Rectal smooth muscle tissue (tissue), 1 donor: ENCODE results near the gene MAP3K4.
"Not testable (repeated sequence)": the region's sequence is repeated elsewhere in the genome, so short reads cannot be mapped to it uniquely, and the experiment has no call there.

ENCODE experiments used
- H3K27ac ChIP-seq: one replicate; pipeline ENCODE4 v1.7.0; 2013; ENCODE audit warnings: low read depth, low read length, inconsistent platforms
- H3K27me3 ChIP-seq: one replicate; pipeline ENCODE4 v1.7.0; 2013; ENCODE audit warnings: low read length; ENCODE audit not compliant: control insufficient read depth, insufficient read depth
- H3K36me3 ChIP-seq: one replicate; pipeline ENCODE4 v1.7.0; 2013; ENCODE audit warnings: low read length; ENCODE audit not compliant: control insufficient read depth, insufficient read depth
- H3K4me1 ChIP-seq: one replicate; pipeline ENCODE4 v1.7.0; 2013; ENCODE audit warnings: low read length; ENCODE audit not compliant: control insufficient read depth, insufficient read depth
- H3K4me3 ChIP-seq: one replicate; pipeline ENCODE4 v1.7.0; 2013; ENCODE audit warnings: low read length
- H3K9ac ChIP-seq: one replicate; pipeline ENCODE4 v1.7.0; 2013; ENCODE audit warnings: low read length

The MAP3K4 gene

DNA sequence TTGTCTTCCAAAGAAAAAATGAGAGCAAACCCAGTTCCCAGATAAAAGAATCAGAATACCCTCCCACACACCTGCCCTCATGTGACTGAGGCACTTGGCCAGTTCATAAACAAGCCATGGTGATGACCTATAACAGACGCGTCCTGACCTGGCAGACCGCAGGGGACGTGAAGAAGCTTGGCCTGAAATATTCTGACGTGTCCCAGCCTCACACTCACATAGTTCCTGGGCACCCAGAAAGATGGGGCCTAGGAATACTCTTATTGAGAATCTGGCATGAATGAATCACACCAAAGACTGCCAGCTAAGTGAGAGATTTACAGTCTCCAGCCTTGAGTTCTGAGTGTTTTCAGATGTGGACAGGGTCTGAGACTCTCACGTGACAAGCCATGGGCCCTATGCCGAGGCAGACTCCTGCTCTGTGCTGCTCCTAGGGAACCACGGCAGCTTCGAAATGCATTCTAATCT, 17.2 kb upstream of the MAP3K4 start:
- H3K4me1 ChIP-seq: peaks cover 16% of the 10 kb centered on the region
- no peaks in the 10 kb centered on the region for H3K36me3 ChIP-seq
- H3K4me3 ChIP-seq: no peak overlapping the region
- peak overlapping the region; percentile 57 for H3K27ac ChIP-seq
- H3K9ac ChIP-seq: no peak overlapping the region
- H3K27me3 ChIP-seq: no peaks in the 10 kb centered on the region

DNA sequence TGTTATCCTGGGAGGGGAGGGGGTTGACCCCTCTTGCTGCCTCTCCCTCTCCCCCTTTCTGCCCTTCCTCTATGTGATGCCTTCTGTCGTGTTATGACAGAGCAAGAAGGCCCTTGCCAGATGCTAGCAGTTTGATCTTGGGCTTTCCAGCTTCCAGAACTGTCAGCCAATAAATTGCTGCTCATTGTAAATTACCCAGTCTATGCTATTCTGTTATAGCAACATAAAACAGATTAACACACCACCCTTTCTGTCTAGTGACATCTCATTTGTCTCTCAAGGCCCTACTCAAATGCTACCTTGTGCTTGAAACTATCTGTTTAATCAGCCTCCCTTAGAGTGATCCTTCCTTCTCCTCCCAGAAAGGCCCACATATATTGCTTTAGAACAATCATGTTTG, 16.4 kb upstream of the MAP3K4 start:
- Histone ChIP-seq H3K27ac (peak overlapping the region; percentile 57), H3K27me3 (no peaks in the 10 kb centered on the region), H3K4me3 (no peak overlapping the region), H3K4me1 (peaks cover 16% of the 10 kb centered on the region), H3K36me3 (no peaks in the 10 kb centered on the region), H3K9ac (no peak overlapping the region)

- not testable (repeated sequence) for H3K4me3 ChIP-seq, H3K27ac ChIP-seq, H3K9ac ChIP-seq
These were observed 15.6 kb upstream of the MAP3K4 start for GRCh38 chr6:160975961-160976360.

DNA sequence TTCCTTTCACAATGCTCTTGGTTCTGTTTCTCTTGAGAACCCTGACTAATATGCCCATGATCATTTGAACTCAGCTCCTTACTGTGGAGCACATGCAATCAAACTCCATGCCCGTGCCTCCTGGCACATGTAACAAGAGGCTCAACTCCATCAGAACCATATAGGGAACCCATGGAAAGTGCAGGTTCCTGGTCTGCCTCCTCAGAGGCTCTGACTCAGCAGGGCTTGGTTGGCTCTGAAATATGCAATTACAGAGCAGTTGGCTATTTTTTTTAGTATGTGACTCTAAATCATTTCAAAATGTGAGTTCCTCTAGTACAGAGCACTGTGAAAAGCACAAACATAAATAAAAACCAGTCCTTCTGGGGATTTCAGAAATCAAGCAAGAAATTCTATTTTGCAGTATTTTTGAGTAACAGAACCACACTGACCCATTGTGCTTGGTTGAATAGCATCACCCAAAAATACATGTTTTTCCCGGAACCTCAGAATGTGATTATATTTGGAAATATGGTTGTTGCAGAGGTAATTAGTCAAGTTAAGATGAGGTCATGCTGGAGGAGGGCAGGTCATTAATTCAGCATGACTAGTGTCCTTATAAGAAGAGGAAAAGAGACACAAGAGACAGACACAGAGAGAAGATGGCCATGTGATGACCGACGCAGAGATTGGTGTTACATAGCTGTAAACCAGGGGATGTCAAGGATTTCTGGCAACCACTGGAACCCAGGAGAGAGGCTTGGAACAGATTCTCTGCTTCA, 13.2 kb upstream of the MAP3K4 start:
- Histone ChIP-seq H3K36me3 (no peaks in the 10 kb centered on the region), H3K4me3 (no peak overlapping the region), H3K27me3 (no peaks in the 10 kb centered on the region), H3K9ac (no peak overlapping the region), H3K4me1 (peaks cover 16% of the 10 kb centered on the region), H3K27ac (no peak overlapping the region)

More at GRCh38 chr6:160975961-160976360, 15.6 kb upstream of the MAP3K4 start:
- not testable (repeated sequence) for H3K36me3 ChIP-seq, H3K27me3 ChIP-seq
- peaks cover 16% of the 10 kb centered on the region for H3K4me1 ChIP-seq

GRCh38 chr6:160979061-160979708, 12.4 kb upstream of the MAP3K4 start:
- Histone ChIP-seq H3K36me3 (no peaks in the 10 kb centered on the region), H3K9ac (no peak overlapping the region), H3K4me1 (peaks cover 8% of the 10 kb centered on the region), H3K4me3 (no peak overlapping the region), H3K27ac (no peak overlapping the region), H3K27me3 (no peaks in the 10 kb centered on the region)

GRCh38 chr6:160983377-160983948, 8.1 kb upstream of the MAP3K4 start:
- H3K4me3 ChIP-seq, H3K9ac ChIP-seq, H3K4me1 ChIP-seq, H3K27me3 ChIP-seq, H3K27ac ChIP-seq, H3K36me3 ChIP-seq: not testable (repeated sequence)

DNA sequence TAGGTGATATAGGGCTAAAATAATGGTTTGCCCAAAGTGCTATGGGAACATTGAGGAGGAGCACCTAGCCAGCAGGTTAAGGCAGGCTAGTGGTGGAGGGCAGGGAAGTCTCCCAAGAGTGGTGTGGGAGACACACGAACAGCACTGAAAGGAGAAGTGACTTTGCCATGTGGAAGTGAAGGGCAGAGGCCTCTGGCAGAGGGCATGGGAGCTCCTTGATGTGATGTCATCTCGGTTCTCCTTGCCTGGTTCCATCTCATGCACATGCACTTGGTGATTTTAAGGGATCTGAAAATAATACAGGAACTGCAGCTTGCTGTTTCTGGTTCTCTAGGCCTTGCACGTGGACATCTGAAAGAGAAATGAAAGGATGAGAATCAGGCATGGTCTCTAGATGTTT, 4.7 kb upstream of the MAP3K4 start:
- Histone ChIP-seq H3K4me3 (no peak overlapping the region), H3K36me3 (no peaks in the 10 kb centered on the region), H3K9ac (no peak overlapping the region), H3K27me3 (no peaks in the 10 kb centered on the region), H3K27ac (no peak overlapping the region), H3K4me1 (no peaks in the 10 kb centered on the region)

- H3K9ac ChIP-seq: no peak overlapping the region
- no peak overlapping the region for H3K27ac ChIP-seq
- H3K36me3 ChIP-seq: no peaks in the 10 kb centered on the region
- no peaks in the 10 kb centered on the region for H3K4me1 ChIP-seq
- H3K4me3 ChIP-seq: no peak overlapping the region
- H3K27me3 ChIP-seq: no peaks in the 10 kb centered on the region
These were observed 4.3 kb upstream of the MAP3K4 start for GRCh38 chr6:160987265-160987664.

DNA sequence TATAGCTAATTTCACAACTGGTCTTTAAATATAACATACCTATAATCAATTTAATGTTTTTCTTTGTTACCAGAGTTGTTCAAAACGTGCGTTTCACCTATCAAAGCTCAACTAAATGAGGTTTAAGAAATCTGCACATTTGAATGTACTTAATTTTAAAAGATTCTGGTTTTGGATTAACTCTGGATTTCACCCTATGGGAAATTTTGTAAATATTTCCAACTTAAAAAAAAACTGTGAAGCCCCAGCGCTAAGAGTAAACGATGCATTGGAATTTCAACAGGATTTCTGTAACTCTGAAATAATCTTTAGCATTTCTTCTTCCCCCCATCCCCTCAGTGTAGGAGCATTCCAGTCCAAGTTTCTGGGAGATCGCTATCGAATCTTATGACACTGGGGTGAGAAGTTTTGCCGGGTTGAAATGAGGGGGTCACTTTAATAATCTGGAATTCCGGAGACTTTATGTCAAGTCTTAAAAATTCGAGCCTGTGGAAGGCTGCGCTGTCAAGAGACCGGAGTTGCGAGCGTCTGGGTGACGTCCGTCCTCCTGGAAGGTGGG, 643 bp upstream of the MAP3K4 start:
- peak overlapping the region; percentile 84 for H3K4me3 ChIP-seq
- peak overlapping the region; percentile 67 for H3K9ac ChIP-seq
- no peaks in the 10 kb centered on the region for H3K27me3 ChIP-seq
- H3K36me3 ChIP-seq: no peaks in the 10 kb centered on the region
- H3K27ac ChIP-seq: peak overlapping the region; percentile 91
- H3K4me1 ChIP-seq: peaks cover 5% of the 10 kb centered on the region

- Histone ChIP-seq H3K4me1 (peaks cover 5% of the 10 kb centered on the region), H3K27me3 (no peaks in the 10 kb centered on the region), H3K36me3 (no peaks in the 10 kb centered on the region), H3K4me3 (peak overlapping the region; percentile 84), H3K27ac (peak overlapping the region; percentile 91), H3K9ac (peak overlapping the region; percentile 19)
These were observed 751 bp downstream of the MAP3K4 start for GRCh38 chr6:160992061-160992979.

GRCh38 chr6:160992980-160993314, 1.4 kb downstream of the MAP3K4 start:
- H3K27ac ChIP-seq: no peak overlapping the region
- H3K9ac ChIP-seq: no peak overlapping the region

GRCh38 chr6:160995271-160995670, 3.7 kb downstream of the MAP3K4 start:
- H3K4me1 ChIP-seq: peaks cover 5% of the 10 kb centered on the region
- no peaks in the 10 kb centered on the region for H3K36me3 ChIP-seq
- no peaks in the 10 kb centered on the region for H3K27me3 ChIP-seq
- H3K4me3 ChIP-seq: no peak overlapping the region
- no peak overlapping the region for H3K9ac ChIP-seq
- H3K27ac ChIP-seq: no peak overlapping the region

More at GRCh38 chr6:160992980-160993314, 1.4 kb downstream of the MAP3K4 start:
- Histone ChIP-seq H3K4me1 (peaks cover 5% of the 10 kb centered on the region), H3K27me3 (no peaks in the 10 kb centered on the region), H3K4me3 (peak overlapping the region; percentile 84), H3K36me3 (no peaks in the 10 kb centered on the region)
